Ishikawa (cell line): ENCODE measurements around the gene COLQ.

Experiments
- CREB1 ChIP-seq: IDR thresholded peaks from 2 replicates; pipeline ENCODE4 v1.6.1; 2012; ENCODE audit warnings: low read depth
- EGR1 ChIP-seq: IDR thresholded peaks from 2 replicates; pipeline ENCODE4 v1.6.1; 2012
- RAD21 ChIP-seq: IDR thresholded peaks from 2 replicates; pipeline ENCODE4 v1.6.1; 2012; ENCODE audit warnings: low read depth
- TAF1 ChIP-seq: IDR thresholded peaks from 2 replicates; pipeline ENCODE4 v1.6.1; 2012; ENCODE audit warnings: low read depth, mild to moderate bottlenecking
- TCF12 ChIP-seq: IDR thresholded peaks from 2 replicates; pipeline ENCODE4 v1.6.1; 2012; ENCODE audit warnings: low read depth
- TEAD4 ChIP-seq: IDR thresholded peaks from 2 replicates; pipeline ENCODE4 v1.6.1; 2012

GRCh38 chr3:15490158-15490557 is 31.3 kb downstream of the COLQ start:
- no peak for TF ChIP-seq CREB1
- no peak for TF ChIP-seq TEAD4
- no peak for TF ChIP-seq TCF12
- TF ChIP-seq EGR1, result no peak
- TF ChIP-seq TAF1, result no peak
- no peak for TF ChIP-seq RAD21
